MV-4-11 (cell line): ENCODE data around the gene AFTPH.

Experiments
- DNase-seq: peaks from one replicate; lab custom pipeline; 2025; lab: John Stamatoyannopoulos, UW

Gene AFTPH

GRCh38 chr2:64593035-64593655 lies 69.0 kb downstream of the AFTPH start:
- no peak for DNase-seq

- DNase-seq: peak; percentile 13
Observed at GRCh38 chr2:64594226-64594989, 70.3 kb downstream of the AFTPH start.

- DNase-seq: no peak
Observed at GRCh38 chr2:64595397-64596176, 71.5 kb downstream of the AFTPH start.

GRCh38 chr2:64598226-64598625 lies 74.1 kb downstream of the AFTPH start:
- no peak for DNase-seq

GRCh38 chr2:64599469-64599868 lies 75.3 kb downstream of the AFTPH start:
- DNase-seq: no peak

- DNase-seq: no peak
Observed at GRCh38 chr2:64601034-64601754, 77.1 kb downstream of the AFTPH start.

- no peak for DNase-seq
Observed at GRCh38 chr2:64601785-64602391, 77.8 kb downstream of the AFTPH start.

- DNase-seq: no peak
Observed at GRCh38 chr2:64602436-64602835, 78.3 kb downstream of the AFTPH start.

- DNase-seq: no peak
Observed at GRCh38 chr2:64604155-64604554, 80.0 kb downstream of the AFTPH start.

GRCh38 chr2:64605026-64605471 lies 80.9 kb downstream of the AFTPH start:
- DNase-seq: no peak

- DNase-seq: no peak
Observed at GRCh38 chr2:64605991-64606478, 81.9 kb downstream of the AFTPH start.

GRCh38 chr2:64606479-64607363 lies 82.6 kb downstream of the AFTPH start:
- DNase-seq: peak; percentile 91

- no peak for DNase-seq
Observed at GRCh38 chr2:64607381-64608304, 83.5 kb downstream of the AFTPH start.

GRCh38 chr2:64608867-64609226 lies 84.7 kb downstream of the AFTPH start:
- DNase-seq: peak; percentile 45

- peak; percentile 50 for DNase-seq
Observed at GRCh38 chr2:64609227-64609941, 85.3 kb downstream of the AFTPH start.

GRCh38 chr2:64609942-64610281 lies 85.8 kb downstream of the AFTPH start:
- DNase-seq: no peak

- DNase-seq: no peak
Observed at GRCh38 chr2:64610316-64610855, 86.3 kb downstream of the AFTPH start.

GRCh38 chr2:64612575-64613195 lies 88.6 kb downstream of the AFTPH start:
- no peak for DNase-seq
